HepG2 (cell line): ENCODE measurements around the gene SPAG7. TPM values are rescaled to one million over a fixed set of nuclear protein-coding genes. Genes with fewer than 3 reads are reported as not detected.

ENCODE experiments used
- JUNB ChIP-seq: sonication (generic); formaldehyde crosslinking; IDR thresholded peaks from 2 replicates; pipeline ENCODE4 v1.8.0; 2022; ENCODE audit warnings: missing genetic modification reagents, mild to moderate bottlenecking, borderline replicate concordance
- KLF9 ChIP-seq: IDR thresholded peaks from 2 replicates; pipeline ENCODE4 v1.6.1; 2016; ENCODE audit warnings: low read depth
- LCORL ChIP-seq, 2 experiments: fragments of 450-650 bp in 1 of 2; sonication (generic) in 1 of 2; formaldehyde crosslinking in 1 of 2; IDR thresholded peaks; 2 replicates each; pipeline versions ENCODE4 v1.5.0 to v1.6.1; 2017 to 2020; ENCODE audit warnings: antibody characterized with exemption in 1 of 2, missing genetic modification reagents in 1 of 2
- MXD4 ChIP-seq: IDR thresholded peaks from 2 replicates; pipeline ENCODE4 v1.6.1; 2016; ENCODE audit warnings: mild to moderate bottlenecking, missing biosample characterization, missing genetic modification reagents
- NFE2 ChIP-seq: sonication (generic); formaldehyde crosslinking; IDR thresholded peaks from 2 replicates; pipeline ENCODE4 v1.4.0; 2020; ENCODE audit warnings: missing genetic modification reagents
- NFYB ChIP-seq: sonication (generic); formaldehyde crosslinking; IDR thresholded peaks from 2 replicates; pipeline ENCODE4 v1.4.0; 2020; ENCODE audit warnings: missing genetic modification reagents
- PHB2 ChIP-seq: fragments of 450-650 bp; IDR thresholded peaks from 2 replicates; pipeline ENCODE4 v1.6.1; 2018; ENCODE audit not compliant: partially characterized antibody
- SRSF9 ChIP-seq: fragments of 200-400 bp; formaldehyde crosslinking; IDR thresholded peaks from 2 replicates; pipeline ENCODE4 v1.6.1; 2018; ENCODE audit warnings: borderline replicate concordance, mild to moderate bottlenecking, low read depth, low read length; ENCODE audit not compliant: insufficient read depth, poor library complexity, severe bottlenecking
- SRY ChIP-seq: sonication (generic); formaldehyde crosslinking; IDR thresholded peaks from 2 replicates; pipeline ENCODE4 v1.8.0; 2022; ENCODE audit warnings: mild to moderate bottlenecking, missing genetic modification reagents
- SYNCRIP ChIP-seq: fragments of 200-400 bp; formaldehyde crosslinking; IDR thresholded peaks from 2 replicates; pipeline ENCODE4 v1.6.1; 2018; ENCODE audit warnings: mild to moderate bottlenecking, low read depth, low read length; ENCODE audit not compliant: insufficient read depth
- TBL1XR1 ChIP-seq: fragments of 150-350 bp; IDR thresholded peaks from 2 replicates; pipeline ENCODE4 v1.6.1; 2014; ENCODE audit warnings: borderline replicate concordance, low read length; ENCODE audit not compliant: partially characterized antibody
- ZC3H13 ChIP-seq: sonication (generic); formaldehyde crosslinking; IDR thresholded peaks from 2 replicates; pipeline ENCODE4 v1.8.1; 2023; ENCODE audit warnings: mild to moderate bottlenecking, missing genetic modification reagents, moderate library complexity
- ZFAT ChIP-seq: sonication (generic); formaldehyde crosslinking; conservative IDR thresholded peaks from 2 replicates; pipeline ENCODE4 v1.8.1; 2023; ENCODE audit warnings: missing genetic modification reagents, inconsistent platforms
- ZFX ChIP-seq: sonication (generic); formaldehyde crosslinking; IDR thresholded peaks from 2 replicates; pipeline ENCODE4 v1.4.0; 2020; ENCODE audit warnings: mild to moderate bottlenecking, low read depth, missing genetic modification reagents, moderate library complexity
- ZNF549 ChIP-seq: sonication (generic); formaldehyde crosslinking; IDR thresholded peaks from 2 replicates; pipeline ENCODE4 v1.5.0; 2020; ENCODE audit warnings: missing genetic modification reagents
- ZNF737 ChIP-seq: sonication (generic); formaldehyde crosslinking; IDR thresholded peaks from 2 replicates; pipeline ENCODE4 v1.5.0; 2020; ENCODE audit warnings: missing genetic modification reagents, mild to moderate bottlenecking, borderline replicate concordance
- ZSCAN12 ChIP-seq: sonication (generic); formaldehyde crosslinking; IDR thresholded peaks from 2 replicates; pipeline ENCODE4 v1.9.0; 2021; ENCODE audit warnings: mild to moderate bottlenecking, missing genetic modification reagents
- polyA plus RNA-seq, 8 experiments: library from polyadenylated mRNA; depleted of rRNA in 3 of 8; stranded (reverse) in 7 of 8; unstranded in 1 of 8; fragments of >200 nt; fragmentation: Illumina TruSeq in 4 of 8; extraction: Trizol in 4 of 8; gene quantifications; 2 replicates each; pipeline versions ENCODE4 v1.2.1 to v1.2.3, GENCODE V29; 2011 to 2016; ENCODE audit warnings: low read depth in 4 of 8, missing spikeins in 1 of 8, mixed read lengths in 1 of 8; ENCODE audit not compliant: insufficient read depth in 1 of 8
- total RNA-seq, 5 experiments: library from RNA; depleted of rRNA; stranded (reverse); fragments of >200 nt; fragmentation: Illumina TruSeq; extraction: Trizol; gene quantifications; 2 replicates each; pipeline ENCODE4 v1.2.3, GENCODE V29; 2016; ENCODE audit warnings: low read depth in 1 of 5
- TF ChIP-seq, protein P1 (sequence below): sonication (generic); formaldehyde crosslinking; IDR thresholded peaks from 2 replicates; pipeline ENCODE4 v1.4.0; 2020; ENCODE audit warnings: mild to moderate bottlenecking, missing genetic modification reagents
- TF ChIP-seq, protein P2 (sequence below): IDR thresholded peaks from 2 replicates; pipeline ENCODE4 v1.6.1; 2016; ENCODE audit warnings: low read depth, control low read depth
- TF ChIP-seq, protein P3 (sequence below): sonication (generic); formaldehyde crosslinking; IDR thresholded peaks from 2 replicates; pipeline ENCODE4 v1.5.0; 2020; ENCODE audit warnings: missing genetic modification reagents

SPAG7 gene
- total and polyA plus RNA-seq, 2 of the 13 experiments (the other 11 are each of a cell fraction or from before 2014, with no cell fraction given): 51.0 to 59.0 TPM

DNA sequence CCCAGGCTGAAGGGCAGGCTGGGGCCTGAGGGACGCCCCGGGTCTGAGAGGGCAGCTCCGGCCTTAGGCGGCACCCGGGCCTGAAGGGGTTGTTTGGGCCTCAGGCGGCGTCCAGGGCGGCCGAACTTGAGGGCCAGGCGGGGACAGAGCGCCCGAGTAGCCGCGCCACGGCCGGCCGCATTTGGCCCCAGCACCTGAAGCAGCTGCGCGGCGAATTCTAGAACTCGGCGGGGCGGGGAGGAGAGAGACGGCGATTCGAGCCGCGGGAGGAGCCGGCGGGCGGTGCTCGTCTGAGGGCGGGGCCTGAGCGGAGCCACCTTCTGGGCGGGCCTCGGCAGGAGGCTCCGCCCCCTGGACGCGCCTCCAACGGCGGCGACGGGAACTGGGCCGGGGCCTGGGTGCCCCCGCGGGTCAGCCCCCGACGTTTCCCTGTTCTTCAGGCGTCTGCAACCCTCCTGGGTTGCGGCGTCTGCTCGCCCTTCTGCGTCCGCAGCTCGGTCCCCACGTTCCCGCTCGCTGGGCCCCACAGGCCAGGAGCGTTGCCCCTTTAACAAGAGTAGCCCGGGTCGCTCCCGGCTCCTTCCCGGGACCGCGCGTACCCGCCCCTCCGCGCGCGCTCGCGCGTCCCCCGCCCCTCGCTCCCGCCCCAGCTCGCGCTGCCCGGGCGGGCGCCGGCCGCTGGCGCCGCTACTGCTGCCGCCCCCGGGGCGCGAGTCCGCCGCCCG lies 29.8 kb upstream of the SPAG7 start, which contains the start of the genes INCA1 and KIF1C (continued):
- no peak for TF ChIP-seq KLF9 (CRISPR knock-in tag)
- TF ChIP-seq ZNF737: no peak
- no peak for TF ChIP-seq JUNB (CRISPR knock-in tag)
- no peak for TF ChIP-seq SYNCRIP
- TF ChIP-seq ZC3H13: 0 out of 2 replicates have a peak, but pooled peaks have one; percentile 12
- TF ChIP-seq SRSF9: no peak
- 0 out of 2 replicates have a peak, but pooled peaks have one; percentile 10 for TF ChIP-seq NFYB
- TF ChIP-seq, protein P1, sequence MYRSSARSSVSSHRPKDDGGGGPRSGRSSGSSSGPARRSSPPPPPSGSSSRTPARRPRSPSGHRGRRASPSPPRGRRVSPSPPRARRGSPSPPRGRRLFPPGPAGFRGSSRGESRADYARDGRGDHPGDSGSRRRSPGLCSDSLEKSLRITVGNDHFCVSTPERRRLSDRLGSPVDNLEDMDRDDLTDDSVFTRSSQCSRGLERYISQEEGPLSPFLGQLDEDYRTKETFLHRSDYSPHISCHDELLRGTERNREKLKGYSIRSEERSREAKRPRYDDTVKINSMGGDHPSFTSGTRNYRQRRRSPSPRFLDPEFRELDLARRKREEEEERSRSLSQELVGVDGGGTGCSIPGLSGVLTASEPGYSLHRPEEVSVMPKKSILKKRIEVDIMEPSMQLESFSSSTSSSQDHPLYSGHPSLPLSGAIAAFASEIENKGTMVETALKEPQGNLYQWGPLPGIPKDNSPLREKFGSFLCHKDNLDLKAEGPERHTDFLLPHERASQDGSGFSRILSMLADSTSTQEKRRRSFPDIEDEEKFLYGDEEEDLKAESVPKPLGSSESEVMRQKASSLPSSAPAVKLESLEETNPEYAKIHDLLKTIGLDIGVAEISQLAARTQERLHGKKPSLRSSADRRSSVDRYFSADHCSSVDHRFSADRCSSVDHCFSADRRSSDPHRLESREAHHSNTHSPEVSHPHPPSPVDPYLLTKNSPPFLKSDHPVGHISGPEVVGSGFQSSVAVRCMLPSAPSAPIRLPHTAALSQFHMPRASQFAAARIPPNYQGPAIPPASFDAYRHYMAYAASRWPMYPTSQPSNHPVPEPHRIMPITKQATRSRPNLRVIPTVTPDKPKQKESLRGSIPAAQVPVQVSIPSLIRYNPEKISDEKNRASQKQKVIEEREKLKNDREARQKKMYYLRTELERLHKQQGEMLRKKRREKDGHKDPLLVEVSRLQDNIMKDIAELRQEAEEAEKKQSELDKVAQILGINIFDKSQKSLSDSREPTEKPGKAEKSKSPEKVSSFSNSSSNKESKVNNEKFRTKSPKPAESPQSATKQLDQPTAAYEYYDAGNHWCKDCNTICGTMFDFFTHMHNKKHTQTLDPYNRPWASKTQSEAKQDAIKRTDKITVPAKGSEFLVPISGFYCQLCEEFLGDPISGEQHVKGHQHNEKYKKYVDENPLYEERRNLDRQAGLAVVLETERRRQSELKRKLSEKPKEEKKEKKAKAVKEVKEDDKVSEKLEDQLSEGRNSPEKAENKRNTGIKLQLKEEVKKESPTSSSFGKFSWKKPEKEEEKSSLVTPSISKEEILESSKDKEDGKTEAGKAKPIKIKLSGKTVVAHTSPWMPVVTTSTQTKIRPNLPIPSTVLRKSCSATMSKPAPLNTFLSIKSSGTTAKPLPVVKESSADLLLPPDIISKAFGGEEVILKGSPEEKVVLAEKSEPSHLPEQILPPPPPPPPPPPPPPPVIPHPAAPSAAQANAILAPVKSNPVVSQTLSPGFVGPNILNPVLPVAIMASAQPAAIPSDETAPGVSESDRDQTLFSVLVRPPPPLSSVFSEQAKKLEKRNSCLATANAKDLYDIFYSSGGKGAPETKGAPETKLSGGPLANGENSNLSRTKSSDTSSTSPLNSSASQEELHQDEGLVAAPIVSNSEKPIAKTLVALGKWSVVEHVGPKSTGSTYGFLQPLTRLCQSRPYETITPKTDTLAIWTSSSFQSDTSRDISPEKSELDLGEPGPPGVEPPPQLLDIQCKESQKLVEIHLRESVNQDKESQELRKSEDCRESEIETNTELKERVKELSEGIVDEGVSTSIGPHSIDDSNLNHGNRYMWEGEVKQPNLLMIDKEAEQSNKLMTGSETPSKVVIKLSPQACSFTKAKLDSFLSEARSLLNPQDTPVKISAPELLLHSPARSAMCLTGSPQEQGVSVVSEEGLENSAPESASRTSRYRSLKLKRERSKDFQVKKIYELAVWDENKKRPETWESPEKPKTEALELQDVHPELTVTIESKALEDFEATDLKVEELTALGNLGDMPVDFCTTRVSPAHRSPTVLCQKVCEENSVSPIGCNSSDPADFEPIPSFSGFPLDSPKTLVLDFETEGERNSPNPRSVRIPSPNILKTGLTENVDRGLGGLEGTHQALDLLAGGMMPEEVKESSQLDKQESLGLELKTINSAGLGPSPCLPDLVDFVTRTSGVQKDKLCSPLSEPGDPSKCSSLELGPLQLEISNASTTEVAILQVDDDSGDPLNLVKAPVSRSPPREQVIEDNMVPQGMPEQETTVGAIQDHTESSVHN (CRISPR knock-in tag): no peak
- no peak for TF ChIP-seq NFE2
- TF ChIP-seq ZFAT (CRISPR knock-in tag): no peak
- no peak for TF ChIP-seq ZSCAN12 (CRISPR knock-in tag)
- TF ChIP-seq MXD4 (CRISPR knock-in tag): no peak
- 0 out of 2 replicates have a peak, but pooled peaks have one; percentile 66 for TF ChIP-seq SRY (CRISPR knock-in tag)
- no peak for TF ChIP-seq PHB2
- TF ChIP-seq ZFX (CRISPR knock-in tag): peak; percentile 83
- TF ChIP-seq, protein P2, sequence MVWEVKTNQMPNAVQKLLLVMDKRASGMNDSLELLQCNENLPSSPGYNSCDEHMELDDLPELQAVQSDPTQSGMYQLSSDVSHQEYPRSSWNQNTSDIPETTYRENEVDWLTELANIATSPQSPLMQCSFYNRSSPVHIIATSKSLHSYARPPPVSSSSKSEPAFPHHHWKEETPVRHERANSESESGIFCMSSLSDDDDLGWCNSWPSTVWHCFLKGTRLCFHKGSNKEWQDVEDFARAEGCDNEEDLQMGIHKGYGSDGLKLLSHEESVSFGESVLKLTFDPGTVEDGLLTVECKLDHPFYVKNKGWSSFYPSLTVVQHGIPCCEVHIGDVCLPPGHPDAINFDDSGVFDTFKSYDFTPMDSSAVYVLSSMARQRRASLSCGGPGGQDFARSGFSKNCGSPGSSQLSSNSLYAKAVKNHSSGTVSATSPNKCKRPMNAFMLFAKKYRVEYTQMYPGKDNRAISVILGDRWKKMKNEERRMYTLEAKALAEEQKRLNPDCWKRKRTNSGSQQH (CRISPR knock-in tag): no peak
- TF ChIP-seq ZNF549 (CRISPR knock-in tag): no peak
- TF ChIP-seq TBL1XR1: no peak
- no peak for TF ChIP-seq LCORL (IDR thresholded peaks at IDR 0.05)
- TF ChIP-seq LCORL (CRISPR knock-in tag; IDR thresholded peaks at IDR 0.05): no peak
- TF ChIP-seq, protein P3, sequence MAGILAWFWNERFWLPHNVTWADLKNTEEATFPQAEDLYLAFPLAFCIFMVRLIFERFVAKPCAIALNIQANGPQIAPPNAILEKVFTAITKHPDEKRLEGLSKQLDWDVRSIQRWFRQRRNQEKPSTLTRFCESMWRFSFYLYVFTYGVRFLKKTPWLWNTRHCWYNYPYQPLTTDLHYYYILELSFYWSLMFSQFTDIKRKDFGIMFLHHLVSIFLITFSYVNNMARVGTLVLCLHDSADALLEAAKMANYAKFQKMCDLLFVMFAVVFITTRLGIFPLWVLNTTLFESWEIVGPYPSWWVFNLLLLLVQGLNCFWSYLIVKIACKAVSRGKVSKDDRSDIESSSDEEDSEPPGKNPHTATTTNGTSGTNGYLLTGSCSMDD (CRISPR knock-in tag): no peak
